Skin of body (tissue), 2 donors: ENCODE measurements around the gene SLC10A3. TPM values are rescaled to one million over a fixed set of nuclear protein-coding genes. Genes with fewer than 3 reads are reported as not detected.

Experiments
- DNase-seq: peaks from one replicate; lab custom pipeline; 2025; lab: John Stamatoyannopoulos, UW
- total RNA-seq: library from RNA; depleted of rRNA; stranded (reverse); fragments of >200 nt; gene quantifications from one replicate; pipeline ENCODE4 v1.2.3, GENCODE V29; 2014

SLC10A3 gene
- total RNA-seq, 1 donor from 2014 or later = 9.0 TPM

GRCh38 chrX:154466036-154466435, 24.4 kb downstream of the SLC10A3 start:
- no peak for DNase-seq

- DNase-seq = no peak
These were observed 24.8 kb downstream of the SLC10A3 start for GRCh38 chrX:154465601-154466000.

- DNase-seq = no peak
These were observed 25.5 kb downstream of the SLC10A3 start for GRCh38 chrX:154464806-154465365.

- no peak for DNase-seq
These were observed 26.7 kb downstream of the SLC10A3 start for GRCh38 chrX:154463611-154464220.

DNA sequence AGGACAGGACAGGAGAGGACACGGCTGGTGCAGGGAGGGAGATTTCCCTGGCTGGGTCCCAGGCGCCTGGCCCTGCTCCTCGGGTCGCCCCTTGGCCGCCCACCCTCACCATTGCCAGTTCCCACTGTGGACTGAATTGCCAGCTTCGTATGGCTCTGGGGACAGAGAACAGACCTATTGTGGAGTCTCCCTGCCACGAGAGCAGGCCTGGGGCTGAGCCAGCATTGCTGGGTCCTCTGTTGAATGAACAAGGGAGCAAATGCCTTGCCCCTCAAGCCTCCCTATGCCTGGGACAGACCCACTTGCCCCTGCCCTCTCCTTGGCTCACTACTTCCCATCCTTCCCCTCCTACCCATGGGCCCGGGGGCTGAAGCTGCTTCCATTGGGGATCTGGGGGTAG, 28.0 kb downstream of the SLC10A3 start:
- DNase-seq = no peak

DNA sequence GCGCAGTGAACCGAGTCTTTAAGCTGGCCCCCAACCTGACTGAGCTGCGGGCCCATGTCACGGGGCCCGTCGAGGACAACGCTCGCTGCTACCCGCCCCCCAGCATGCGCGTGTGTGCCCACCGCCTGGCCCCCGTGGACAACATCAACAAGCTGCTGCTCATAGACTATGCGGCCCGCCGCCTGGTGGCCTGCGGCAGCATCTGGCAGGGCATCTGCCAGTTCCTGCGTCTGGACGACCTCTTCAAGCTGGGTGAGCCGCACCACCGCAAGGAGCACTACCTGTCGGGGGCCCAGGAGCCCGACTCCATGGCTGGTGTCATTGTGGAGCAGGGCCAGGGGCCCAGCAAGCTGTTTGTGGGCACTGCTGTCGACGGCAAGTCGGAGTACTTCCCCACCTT, 30.1 kb downstream of the SLC10A3 start:
- DNase-seq = no peak

DNA sequence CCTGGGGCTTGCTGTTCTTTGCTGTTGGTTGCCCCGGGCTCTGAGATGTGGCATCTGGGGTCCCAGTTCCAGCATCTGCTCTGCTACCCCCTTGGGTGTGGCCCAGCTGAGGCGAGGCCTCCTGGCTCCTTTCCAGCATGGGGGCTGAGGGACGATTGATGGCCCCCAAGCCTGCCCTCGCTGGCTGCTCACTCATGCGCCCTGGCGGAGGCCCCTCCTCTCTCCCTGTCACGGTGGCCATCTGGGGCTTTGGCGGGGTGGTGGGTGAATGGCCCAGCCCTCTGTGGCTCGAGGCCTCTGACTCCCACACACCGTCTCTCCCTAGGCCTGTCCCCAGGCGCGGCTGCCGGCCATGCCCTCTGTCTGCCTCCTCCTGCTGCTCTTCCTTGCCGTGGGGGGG, 30.6 kb downstream of the SLC10A3 start:
- DNase-seq = no peak

DNA sequence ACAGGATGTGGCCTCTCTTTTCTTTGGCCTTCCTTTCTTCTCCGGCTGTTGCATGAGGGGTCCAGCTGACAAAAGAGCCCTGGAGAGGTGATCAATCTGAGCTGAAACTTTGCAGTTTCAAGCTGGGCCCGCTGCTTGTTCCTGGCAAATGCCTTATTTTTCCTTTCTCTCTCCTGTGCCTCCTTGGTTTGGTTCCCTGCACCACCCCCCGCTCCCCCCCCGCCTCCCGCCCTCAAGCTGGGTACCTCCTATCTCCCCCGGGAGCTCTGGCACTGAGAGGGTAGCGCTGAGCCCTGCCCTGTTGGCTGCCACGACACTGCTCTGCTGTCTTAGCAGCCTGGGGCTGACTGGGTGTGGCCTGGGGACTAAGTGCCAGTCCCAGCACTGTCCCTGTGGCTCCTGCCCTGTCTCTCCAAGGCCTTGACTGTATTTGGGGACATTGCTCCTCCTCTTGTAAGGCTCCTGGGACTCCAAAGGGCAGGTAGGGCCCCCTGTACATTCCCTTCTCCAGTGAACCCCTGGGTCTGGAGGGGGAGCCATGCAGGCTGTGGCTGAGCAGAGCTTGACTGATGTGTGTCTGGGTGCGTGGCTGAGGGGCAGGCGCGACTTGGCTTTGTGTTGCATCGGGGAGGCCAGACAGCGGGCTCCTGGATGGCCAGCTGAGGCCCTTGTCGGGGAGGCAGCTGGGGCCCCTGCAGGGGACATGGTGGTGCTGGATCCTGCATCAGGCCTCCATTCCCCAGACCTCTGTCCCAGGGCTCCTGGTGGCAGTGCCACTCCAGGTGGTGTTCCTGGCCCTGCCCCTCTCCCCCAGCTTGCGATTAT, 31.3 kb downstream of the SLC10A3 start:
- no peak for DNase-seq

GRCh38 chrX:154458116-154458953, 32.1 kb downstream of the SLC10A3 start, which contains the start of gene PLXNA3:
Gene PLXNA3 (plus strand): TSS chrX:154458281. CDS start chrX:154460184, 1,903 bp downstream.
- no peak for DNase-seq

DNA sequence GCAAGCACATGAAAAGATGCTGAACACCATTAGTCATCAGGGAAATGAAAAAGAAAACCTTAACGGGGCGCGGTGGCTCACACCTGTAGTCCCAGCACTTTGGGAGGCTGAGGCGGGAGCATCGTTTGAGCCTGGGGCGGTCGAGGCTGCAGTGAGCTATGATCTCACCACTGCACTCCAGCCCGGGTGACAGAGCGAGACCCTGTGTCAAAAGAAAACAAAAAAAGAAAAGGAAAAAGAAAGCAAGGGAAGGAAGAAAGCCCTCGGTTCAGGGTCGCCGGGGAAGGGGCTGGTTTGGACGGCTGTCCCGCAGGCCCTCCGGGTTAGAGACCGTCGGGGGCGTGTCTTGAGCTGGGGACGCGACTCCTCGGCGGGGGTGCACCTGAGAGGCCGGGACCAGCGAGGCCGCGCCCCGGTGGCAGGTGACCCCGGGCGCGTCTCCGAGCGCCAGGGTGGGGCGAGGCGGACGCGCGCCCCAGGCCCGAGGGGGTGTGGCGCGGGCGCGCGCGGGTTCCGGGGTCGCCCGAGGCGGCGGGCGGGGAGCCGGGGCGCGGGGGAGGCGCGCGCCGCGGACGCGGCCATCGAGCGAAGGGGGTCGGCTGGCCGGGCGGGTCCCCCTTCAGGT, 32.8 kb downstream of the SLC10A3 start:
- DNase-seq = no peak

GRCh38 chrX:154452823-154453222, 37.6 kb downstream of the SLC10A3 start:
- no peak for DNase-seq

DNA sequence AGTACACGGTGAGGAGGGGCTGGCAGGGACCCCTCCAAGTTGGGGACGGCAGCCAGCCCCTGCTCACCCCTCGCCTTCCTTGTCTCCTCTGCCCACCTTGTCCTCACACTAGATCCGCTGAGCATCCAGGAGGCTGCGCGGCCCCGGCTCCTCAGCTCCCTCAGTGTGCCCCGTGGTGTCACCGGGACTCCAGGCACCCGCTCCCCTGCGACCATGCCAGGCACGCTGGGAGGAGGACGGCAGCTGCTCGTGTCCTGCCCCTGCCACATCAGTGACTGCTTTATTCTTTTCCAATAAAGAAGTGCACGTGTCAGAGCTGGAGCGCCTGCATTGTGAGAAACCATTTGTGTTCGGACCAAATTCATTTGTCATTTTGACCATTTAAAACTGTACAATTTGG, 40.1 kb downstream of the SLC10A3 start:
- no peak for DNase-seq

GRCh38 chrX:154449618-154450017, 40.8 kb downstream of the SLC10A3 start:
- DNase-seq = no peak

GRCh38 chrX:154448484-154448883, 41.9 kb downstream of the SLC10A3 start:
- DNase-seq = no peak

DNA sequence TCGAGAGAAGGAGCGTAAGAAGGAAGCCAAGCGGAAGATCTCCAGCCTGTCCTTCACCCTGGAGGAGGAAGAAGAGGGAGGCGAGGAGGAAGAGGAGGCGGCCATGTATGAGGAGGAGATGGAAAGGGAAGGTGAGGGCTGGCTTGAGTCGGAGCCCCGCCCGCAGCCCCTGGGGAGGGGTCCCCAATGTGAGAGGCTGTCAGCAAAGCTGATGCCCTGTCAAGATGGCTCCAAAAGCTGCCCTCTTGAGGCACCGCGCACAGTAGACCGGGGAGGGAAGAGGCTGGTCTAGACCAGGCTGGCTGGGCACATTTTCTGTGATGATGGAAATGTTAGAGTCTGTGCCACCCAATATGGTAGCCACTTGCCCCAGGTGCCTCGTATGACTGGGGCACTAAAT, 44.0 kb downstream of the SLC10A3 start:
- DNase-seq = no peak

GRCh38 chrX:154445776-154446175, 44.7 kb downstream of the SLC10A3 start:
- DNase-seq = no peak

- no peak for DNase-seq
These were observed 45.6 kb downstream of the SLC10A3 start for GRCh38 chrX:154444755-154445246.

- no peak for DNase-seq
These were observed 46.3 kb downstream of the SLC10A3 start, which contains the start of gene FAM50A for GRCh38 chrX:154443992-154444754. Gene FAM50A (plus strand): TSS chrX:154444141. CDS start chrX:154444236, 95 bp downstream.

DNA sequence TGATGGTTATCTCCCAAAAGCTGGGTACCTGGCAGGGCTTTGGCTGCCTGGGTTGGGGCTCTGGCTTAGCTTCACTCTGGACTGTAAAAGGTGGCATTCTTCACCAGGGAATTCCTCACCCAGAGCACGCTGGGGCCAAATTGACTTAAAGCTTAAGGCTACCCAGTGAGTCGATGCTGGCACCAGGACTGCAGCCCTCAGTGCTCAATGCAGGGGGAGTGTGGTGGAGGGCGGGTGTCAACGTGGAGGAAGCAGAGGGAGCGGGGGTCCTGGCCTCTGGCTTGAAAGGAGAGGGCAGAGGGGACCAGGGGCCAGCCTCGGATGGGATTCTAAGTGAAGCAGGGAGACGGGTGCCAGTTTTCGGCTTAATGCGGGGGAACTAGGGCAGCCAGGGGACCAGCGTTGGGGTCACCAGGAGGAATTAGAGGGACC, 46.9 kb downstream of the SLC10A3 start:
- no peak for DNase-seq
